Prostate gland (tissue), 2 donors: ENCODE measurements around the gene AUTS2. TPM values are rescaled to one million over a fixed set of nuclear protein-coding genes. Genes with fewer than 3 reads are reported as not detected.

ENCODE experiments used
- DNase-seq: peaks from one replicate; pipeline ENCODE4 v3.0.0-alpha.2; 2019; ENCODE audit warnings: low spot score
- H3K27ac ChIP-seq, 2 donors: fragments of 200-600 bp; sonication (generic); 2 replicates each; pipeline ENCODE4 v1.5.1; 2017 to 2019
- H3K27me3 ChIP-seq: fragments of 200-600 bp; sonication (generic); replicated peaks from 2 replicates; pipeline ENCODE4 v1.5.1; 2019; ENCODE audit not compliant: insufficient read depth
- H3K36me3 ChIP-seq, 2 donors: fragments of 200-600 bp; sonication (generic); 1 replicate in 1 of 2; 2 replicates in 1 of 2; pipeline versions ENCODE4 v1.5.1 to v1.8.1; 2017 to 2019
- H3K4me1 ChIP-seq: fragments of 200-600 bp; sonication (generic); replicated peaks from 2 replicates; pipeline ENCODE4 v1.5.1; 2019
- H3K4me3 ChIP-seq, 2 donors: fragments of 200-600 bp; sonication (generic); 2 replicates each; pipeline ENCODE4 v1.5.1; 2017 to 2019
- H3K9me3 ChIP-seq: fragments of 200-600 bp; sonication (generic); 2 replicates; pipeline ENCODE4 v1.5.1; 2017
- POLR2A ChIP-seq: fragments of 450-650 bp; IDR thresholded peaks from one replicate; pipeline ENCODE4 v1.6.1; 2016; ENCODE audit warnings: antibody characterized with exemption, mild to moderate bottlenecking
- POLR2AphosphoS5 ChIP-seq: sonication (generic); formaldehyde crosslinking; IDR thresholded peaks from one replicate; pipeline ENCODE4 v1.6.1; 2017; ENCODE audit warnings: antibody characterized with exemption
- WGBS: methylation state at CpG from one replicate; pipeline ENCODE4 v1.1.5; 2018; 5-methylcytosine and 5-hydroxymethylcytosine counted together
- intact Hi-C: fragments of 100-400 bp; cut with DNase I; formaldehyde crosslinking; loops from one replicate; pipeline ENCODE4 v1.14.2; 2022
- total RNA-seq, 2 donors: library from RNA; depleted of rRNA; stranded (reverse); fragments of >200 nt; gene quantifications; one replicate each; pipeline ENCODE4 v1.1.0, GENCODE V29; 2016
- TF ChIP-seq, protein P1 (sequence below), 4 experiments: fragments of 200-600 bp in 2 of 4; fragments of 450-650 bp in 2 of 4; sonication (generic) in 2 of 4; IDR thresholded peaks; 1 replicate in 3 of 4; 2 replicates in 1 of 4; pipeline ENCODE4 v1.5.1; 2016 to 2019; ENCODE audit warnings: antibody characterized with exemption in 4 of 4, mild to moderate bottlenecking in 2 of 4, moderate library complexity in 2 of 4

The AUTS2 gene
- total RNA-seq, 2 donors from 2014 or later, result 25.0 to 55.2 TPM

DNA sequence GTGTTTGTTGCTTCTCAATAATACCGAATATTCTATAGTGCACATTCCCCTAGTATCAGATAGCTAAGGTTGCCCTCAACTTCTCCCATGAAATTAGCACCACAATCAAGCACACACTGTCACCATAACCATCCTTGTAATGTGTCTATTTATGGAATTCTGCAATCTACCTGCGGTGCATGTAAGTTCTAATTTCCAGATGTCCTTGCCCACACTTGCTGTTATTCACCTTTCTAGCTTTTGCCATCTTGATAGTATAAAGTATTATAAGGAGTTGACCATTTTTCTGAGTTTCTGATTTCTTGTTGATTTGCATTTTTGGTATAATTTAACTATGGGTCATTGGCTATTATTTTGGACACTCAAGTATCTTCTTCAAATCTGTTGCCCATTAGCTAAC, 1043.6 kb downstream of the AUTS2 start:
- intact Hi-C loops, result no loop called here
- Histone ChIP-seq H3K27me3 (no peaks in the 10 kb centered on the region), H3K9me3 (no peaks in the 10 kb centered on the region), H3K4me1 (no peaks in the 10 kb centered on the region), H3K36me3 (no peaks in the 10 kb centered on the region), H3K27ac (no peak overlapping the region), H3K4me3 (no peak overlapping the region)
- WGBS, result 91% methylated on average over 2 of the region's 2 CpGs
- TF ChIP-seq POLR2AphosphoS5 (no peak), POLR2A (no peak)
- TF ChIP-seq, protein P1, sequence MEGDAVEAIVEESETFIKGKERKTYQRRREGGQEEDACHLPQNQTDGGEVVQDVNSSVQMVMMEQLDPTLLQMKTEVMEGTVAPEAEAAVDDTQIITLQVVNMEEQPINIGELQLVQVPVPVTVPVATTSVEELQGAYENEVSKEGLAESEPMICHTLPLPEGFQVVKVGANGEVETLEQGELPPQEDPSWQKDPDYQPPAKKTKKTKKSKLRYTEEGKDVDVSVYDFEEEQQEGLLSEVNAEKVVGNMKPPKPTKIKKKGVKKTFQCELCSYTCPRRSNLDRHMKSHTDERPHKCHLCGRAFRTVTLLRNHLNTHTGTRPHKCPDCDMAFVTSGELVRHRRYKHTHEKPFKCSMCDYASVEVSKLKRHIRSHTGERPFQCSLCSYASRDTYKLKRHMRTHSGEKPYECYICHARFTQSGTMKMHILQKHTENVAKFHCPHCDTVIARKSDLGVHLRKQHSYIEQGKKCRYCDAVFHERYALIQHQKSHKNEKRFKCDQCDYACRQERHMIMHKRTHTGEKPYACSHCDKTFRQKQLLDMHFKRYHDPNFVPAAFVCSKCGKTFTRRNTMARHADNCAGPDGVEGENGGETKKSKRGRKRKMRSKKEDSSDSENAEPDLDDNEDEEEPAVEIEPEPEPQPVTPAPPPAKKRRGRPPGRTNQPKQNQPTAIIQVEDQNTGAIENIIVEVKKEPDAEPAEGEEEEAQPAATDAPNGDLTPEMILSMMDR (IDR thresholded peaks at IDR 0.05), result no peak
- no peak for DNase-seq

DNA sequence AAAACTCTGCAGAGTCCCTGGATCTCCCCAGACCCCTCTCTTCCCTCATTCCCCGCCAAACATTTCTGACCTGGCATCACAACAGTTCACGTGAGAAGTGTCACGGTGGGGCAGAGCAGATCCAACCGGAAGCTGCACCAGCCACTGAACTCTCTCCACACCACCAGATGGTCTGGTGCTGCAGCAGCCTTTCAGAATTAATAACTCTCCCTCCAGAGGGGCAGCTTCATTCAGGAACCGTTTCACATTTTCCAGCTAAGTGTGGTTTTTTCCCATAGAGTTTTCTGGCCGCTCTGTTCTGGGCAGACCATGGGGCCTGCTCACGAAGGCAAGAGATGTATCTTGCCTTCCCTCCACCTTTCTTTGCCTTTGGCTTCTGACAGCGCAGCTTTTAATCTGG, 1047.0 kb downstream of the AUTS2 start:
- H3K36me3 ChIP-seq, result no peaks in the 10 kb centered on the region
- intact Hi-C loops, result no loop called here
- no peak for DNase-seq
- 94% methylated on average over 8 of the region's 8 CpGs for WGBS
- H3K4me3 ChIP-seq, result no peak overlapping the region
- H3K9me3 ChIP-seq, result no peaks in the 10 kb centered on the region
- H3K27ac ChIP-seq, result no peak overlapping the region
- no peaks in the 10 kb centered on the region for H3K27me3 ChIP-seq
- no peaks in the 10 kb centered on the region for H3K4me1 ChIP-seq
- TF ChIP-seq POLR2AphosphoS5 (no peak), POLR2A (no peak)
- TF ChIP-seq, protein P1 (IDR thresholded peaks at IDR 0.05), result no peak

- Histone ChIP-seq H3K36me3 (no peaks in the 10 kb centered on the region), H3K27me3 (no peaks in the 10 kb centered on the region), H3K4me3 (no peak overlapping the region), H3K4me1 (no peaks in the 10 kb centered on the region), H3K9me3 (no peaks in the 10 kb centered on the region), H3K27ac (no peak overlapping the region)
- 96% methylated on average over 10 of the region's 10 CpGs for WGBS
- no peak for DNase-seq
- TF ChIP-seq POLR2A, result no peak
- TF ChIP-seq POLR2AphosphoS5, result no peak
- TF ChIP-seq, protein P1 (IDR thresholded peaks at IDR 0.05), result no peak
- intact Hi-C loops, result no loop called here
These were observed 1047.6 kb downstream of the AUTS2 start for GRCh38 chr7:70645876-70646351.

GRCh38 chr7:70646536-70647248, 1048.4 kb downstream of the AUTS2 start:
- intact Hi-C loops, result no loop called here
- TF ChIP-seq POLR2AphosphoS5 (no peak), POLR2A (no peak)
- TF ChIP-seq, protein P1 (IDR thresholded peaks at IDR 0.05), result no peak
- no peaks in the 10 kb centered on the region for H3K4me1 ChIP-seq
- H3K27me3 ChIP-seq, result no peaks in the 10 kb centered on the region
- 96% methylated on average over 13 of the region's 14 CpGs for WGBS
- no peak overlapping the region for H3K27ac ChIP-seq
- H3K36me3 ChIP-seq, result no peaks in the 10 kb centered on the region
- H3K9me3 ChIP-seq, result no peaks in the 10 kb centered on the region
- no peak for DNase-seq
- H3K4me3 ChIP-seq, result no peak overlapping the region
